Heart left ventricle (tissue), 16 donors: ENCODE measurements around the gene ZNF25. TPM values are rescaled to one million over a fixed set of nuclear protein-coding genes. Genes with fewer than 3 reads are reported as not detected.

Experiments
- ATAC-seq, 4 donors: fragments of 200-7000 bp; cut with Tn5 transposase; one replicate each; pipeline ENCODE4 v1.9.1; 2020 to 2022; ENCODE audit warnings: moderate library complexity in 4 of 4, mild to moderate bottlenecking in 3 of 4, moderate number of reproducible peaks in 1 of 4
- DNase-seq, 5 donors: peaks; one replicate each; pipeline ENCODE4 v3.0.0-alpha.2; 2020
- H3K27ac ChIP-seq, 12 donors: fragments of 200-600 bp; sonication (generic) in 4 of 12; one replicate each; pipeline versions ENCODE4 v1.5.0 to v1.8.0; 2016 to 2022; ENCODE audit warnings: mild to moderate bottlenecking in 2 of 12
- H3K27me3 ChIP-seq, 9 donors: fragments of 200-600 bp; sonication (generic) in 2 of 9; one replicate each; pipeline versions ENCODE4 v1.5.1 to v1.8.0; 2016 to 2022; ENCODE audit warnings: mild to moderate bottlenecking in 3 of 9
- H3K36me3 ChIP-seq, 9 donors: fragments of 200-600 bp; sonication (generic) in 2 of 9; one replicate each; pipeline versions ENCODE4 v1.5.0 to v1.8.0; 2018 to 2022; ENCODE audit warnings: mild to moderate bottlenecking in 2 of 9
- H3K4me1 ChIP-seq, 12 donors: fragments of 200-600 bp; sonication (generic) in 4 of 12; one replicate each; pipeline versions ENCODE4 v1.5.0 to v1.8.0; 2016 to 2022; ENCODE audit warnings: mild to moderate bottlenecking in 3 of 12
- H3K4me3 ChIP-seq, 12 donors: fragments of 200-600 bp; sonication (generic) in 4 of 12; one replicate each; pipeline versions ENCODE4 v1.5.0 to v1.8.0; 2017 to 2022; ENCODE audit warnings: mild to moderate bottlenecking in 9 of 12, moderate library complexity in 4 of 12
- H3K9me3 ChIP-seq, 12 donors: fragments of 200-600 bp; sonication (generic) in 4 of 12; one replicate each; pipeline versions ENCODE4 v1.5.0 to v1.8.0; 2016 to 2022; ENCODE audit warnings: mild to moderate bottlenecking in 1 of 12
- POLR2A ChIP-seq, 2 donors: fragments of 450-650 bp; IDR thresholded peaks; one replicate each; pipeline ENCODE4 v1.6.1; 2017; ENCODE audit warnings: antibody characterized with exemption in 2 of 2, mild to moderate bottlenecking in 2 of 2, moderate library complexity in 2 of 2
- WGBS, 4 donors: extraction: QIAGEN DNeasy Blood & Tissue Kit in 2 of 4; methylation state at CpG; one replicate each; pipeline versions ENCODE4 v1.1.5 to v1.1.7; 2013 to 2018; 5-methylcytosine and 5-hydroxymethylcytosine counted together
- intact Hi-C, 10 donors: fragments of 100-400 bp; cut with DNase I; formaldehyde crosslinking; loops; one replicate each; pipeline versions ENCODE4 v1.11.1 to v1.14.2; 2022
- polyA plus RNA-seq, 2 donors: library from polyadenylated mRNA; stranded (reverse); fragments of 200-250 nt; gene quantifications; one replicate each; pipeline ENCODE4 v1.2.3, GENCODE V29; 2013
- total RNA-seq, 9 donors: library from RNA; depleted of rRNA in 2 of 9; stranded (reverse); fragments of >200 nt in 2 of 9; fragmentation: NEBNext Ultra II Directional in 3 of 9; extraction: Animal tissue kit (Norgen Biotek cat#: 25700) in 3 of 9; gene quantifications; one replicate each; pipeline versions ENCODE4 v1.1.0 to v1.2.4, GENCODE V29; 2016 to 2023
- TF ChIP-seq, protein P1 (sequence below), 12 donors: fragments of 200-600 bp; sonication (generic) in 4 of 12; IDR thresholded peaks; one replicate each; pipeline versions ENCODE4 v1.5.0 to v1.8.0; 2018 to 2022; ENCODE audit warnings: antibody characterized with exemption in 12 of 12, mild to moderate bottlenecking in 5 of 12
- donor health status: ischemic (EF 13 %, LVEDD 7.1; RV severe dilation, severe dysfunction).
- donor health status: healthy with polysubstance abuse.
- donor health status: DM: no; HTN: yes; CAD: no.
- donor health status: DM: no; HTN: no; CAD: no.
- donor health status: ischemic (EF 25% LVEDD 6.9; RV normal size, moderate dysfunction).
- donor health status: ischemic (EF 25% LVEDD 5.7; RV mildly dilated, moderate dysfunction).
- donor health status: healthy.
- donor health status: DM: yes; HTN: yes; CAD: no.
- donor health status: ischemic (EF 35%, LVEDD 5.7; RV mildly dilated, moderate dysfunction).
- donor health status: nonischemic (EF 11% LVEDD 7.7; RV severe dilation, severe dysfunction).
- donor health status: DM: yes; HTN: yes; CAD: no.
- donor health status: PGD.
- donor health status: ischemic (EF 29% LVEDD 5.4; RV normal size, mild dysfunction).
- donor health status: nonischemic (EF 23%, LVEDD 6.1; RV moderate dilation, normal function).

Gene ZNF25
- total and polyA plus RNA-seq, 11 donors = 3.8 to 20.2 (median 15.5) TPM

DNA sequence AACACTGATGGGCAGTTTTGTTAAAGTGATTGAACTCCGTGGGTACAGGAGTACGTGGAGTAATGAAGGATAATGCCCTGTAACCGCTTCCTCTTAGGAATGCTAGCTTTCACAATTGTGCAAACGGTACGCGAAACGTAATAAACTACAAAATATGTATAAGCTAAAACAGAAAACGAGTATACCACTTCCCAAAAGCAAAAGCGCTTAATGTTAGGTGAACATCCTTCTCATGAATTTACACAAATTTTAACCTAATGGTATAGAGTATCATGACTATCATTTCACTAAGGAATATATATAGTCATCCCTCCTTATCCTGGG lies 395 bp upstream of the ZNF25 start:
- Histone ChIP-seq H3K4me1 (peaks cover 0 to 17% (median 11%) of the 10 kb centered on the region in 12 donors), H3K4me3 (peak overlapping the region; percentile 79 to 99 (median 90)), H3K9me3 (peaks cover 0 to 9% (median 0%) of the 10 kb centered on the region in 12 donors), H3K27ac (peak overlapping the region in 9 of 12 donors; percentile 94 to 100 (median 99)), H3K27me3 (no peaks in the 10 kb centered on the region), H3K36me3 (no peaks in the 10 kb centered on the region)
- intact Hi-C loops = loop anchor here in 9 of 10 donors (1.0 to 10.0 kb wide), 12 partner anchors 33 to 388 kb away; partner anchors contain the start of genes ZNF37A (in 8 of the 9), ZNF33A (in 6 of the 9) and ZNF248 (in 5 of the 9)
- ATAC-seq (no peak), DNase-seq (no peak)
- no peak for TF ChIP-seq POLR2A (IDR thresholded peaks at IDR 0.05)
- TF ChIP-seq, protein P1, sequence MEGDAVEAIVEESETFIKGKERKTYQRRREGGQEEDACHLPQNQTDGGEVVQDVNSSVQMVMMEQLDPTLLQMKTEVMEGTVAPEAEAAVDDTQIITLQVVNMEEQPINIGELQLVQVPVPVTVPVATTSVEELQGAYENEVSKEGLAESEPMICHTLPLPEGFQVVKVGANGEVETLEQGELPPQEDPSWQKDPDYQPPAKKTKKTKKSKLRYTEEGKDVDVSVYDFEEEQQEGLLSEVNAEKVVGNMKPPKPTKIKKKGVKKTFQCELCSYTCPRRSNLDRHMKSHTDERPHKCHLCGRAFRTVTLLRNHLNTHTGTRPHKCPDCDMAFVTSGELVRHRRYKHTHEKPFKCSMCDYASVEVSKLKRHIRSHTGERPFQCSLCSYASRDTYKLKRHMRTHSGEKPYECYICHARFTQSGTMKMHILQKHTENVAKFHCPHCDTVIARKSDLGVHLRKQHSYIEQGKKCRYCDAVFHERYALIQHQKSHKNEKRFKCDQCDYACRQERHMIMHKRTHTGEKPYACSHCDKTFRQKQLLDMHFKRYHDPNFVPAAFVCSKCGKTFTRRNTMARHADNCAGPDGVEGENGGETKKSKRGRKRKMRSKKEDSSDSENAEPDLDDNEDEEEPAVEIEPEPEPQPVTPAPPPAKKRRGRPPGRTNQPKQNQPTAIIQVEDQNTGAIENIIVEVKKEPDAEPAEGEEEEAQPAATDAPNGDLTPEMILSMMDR (IDR thresholded peaks at IDR 0.05) = no peak
- WGBS, 4 donors = 9 to 24% (median 20%) methylated on average over 9 of the region's 9 CpGs

DNA sequence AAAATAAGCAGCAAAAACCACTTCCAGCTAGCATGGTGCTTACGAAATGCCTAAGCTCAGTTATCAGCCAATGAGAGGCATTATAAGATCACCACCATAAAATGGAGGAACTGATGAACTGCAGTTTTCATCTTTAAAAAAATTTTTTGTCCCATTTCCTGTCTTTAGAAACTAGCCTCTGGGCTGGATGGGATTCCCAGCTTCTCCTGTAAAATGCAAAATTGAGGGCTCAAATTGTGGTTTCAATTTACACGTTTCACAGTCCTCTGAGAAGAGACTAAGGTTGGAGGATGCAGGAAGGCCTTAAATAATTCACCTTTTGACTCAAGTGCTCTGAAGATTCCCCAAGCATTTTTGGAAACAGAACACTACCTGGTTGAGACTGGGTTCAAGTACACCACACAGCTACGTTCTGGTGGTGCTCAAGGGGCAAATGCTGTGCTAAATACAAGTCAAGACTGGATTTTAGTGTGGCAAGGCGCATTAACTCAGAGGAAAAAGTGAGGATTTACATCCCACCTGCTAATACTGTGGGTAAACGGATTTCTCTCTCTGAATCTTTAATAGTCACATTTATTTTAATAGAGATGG lies 951 bp downstream of the ZNF25 start:
- 23 to 34% (median 26%) methylated on average over 5 of the region's 5 CpGs for WGBS, 4 donors
- H3K4me1 ChIP-seq = peaks cover 0 to 17% (median 11%) of the 10 kb centered on the region in 12 donors
- H3K4me3 ChIP-seq = peak overlapping the region; percentile 79 to 99 (median 90)
- peak overlapping the region; percentile 94 to 100 (median 98) for H3K27ac ChIP-seq
- intact Hi-C loops = loop anchor here in 6 of 10 donors (5.0 to 10.0 kb wide), 6 partner anchors 117 to 389 kb away; partner anchors contain the start of genes ZNF37A (in 5 of the 6) and ZNF248 (in 3 of the 6)
- DNase-seq = no peak
- no peak for ATAC-seq
- no peak for TF ChIP-seq POLR2A (IDR thresholded peaks at IDR 0.05)
- TF ChIP-seq, protein P1 (IDR thresholded peaks at IDR 0.05) = no peak
- H3K27me3 ChIP-seq = no peaks in the 10 kb centered on the region
- H3K36me3 ChIP-seq = peaks cover 0 to 8% (median 7%) of the 10 kb centered on the region in 9 donors
- H3K9me3 ChIP-seq = peaks cover 0 to 9% (median 0%) of the 10 kb centered on the region in 12 donors

DNA sequence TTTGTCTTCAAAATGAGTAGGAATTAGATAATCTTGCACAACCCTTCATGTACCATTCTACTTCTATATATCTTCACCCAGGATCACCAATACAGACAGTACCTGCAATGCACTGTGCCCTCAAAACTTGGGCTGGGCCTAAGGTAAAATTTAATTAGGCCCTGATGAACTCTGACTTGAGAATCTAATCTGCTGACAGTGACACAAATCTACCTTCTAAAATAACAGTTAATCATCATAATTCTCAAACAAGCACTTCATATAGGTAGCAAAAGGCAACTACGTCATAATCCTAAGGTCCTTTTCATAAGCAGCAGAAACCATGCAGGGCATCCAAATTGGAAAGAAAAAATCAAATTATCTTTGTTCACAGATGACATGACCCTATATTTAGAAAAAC lies 4.1 kb downstream of the ZNF25 start:
- TF ChIP-seq, protein P1 (IDR thresholded peaks at IDR 0.05) = no peak
- DNase-seq (no peak), ATAC-seq (no peak)
- 99 to 100% (median 100%) methylated on average over 1 of the region's 1 CpG for WGBS, 4 donors
- intact Hi-C loops = loop anchor here in 7 of 10 donors (5.0 to 10.0 kb wide), 5 partner anchors 115 to 392 kb away; partner anchors contain the start of genes ZNF248 (in 3 of the 7) and ZNF37A (in 3 of the 7)
- no peaks in the 10 kb centered on the region for H3K27me3 ChIP-seq
- peaks cover 0 to 9% (median 0%) of the 10 kb centered on the region in 12 donors for H3K9me3 ChIP-seq
- peaks cover 0 to 17% (median 11%) of the 10 kb centered on the region in 12 donors for H3K4me1 ChIP-seq
- peaks cover 0 to 38% (median 34%) of the 10 kb centered on the region in 9 donors for H3K36me3 ChIP-seq
- no peak overlapping the region for H3K4me3 ChIP-seq
- H3K27ac ChIP-seq = no peak overlapping the region

DNA sequence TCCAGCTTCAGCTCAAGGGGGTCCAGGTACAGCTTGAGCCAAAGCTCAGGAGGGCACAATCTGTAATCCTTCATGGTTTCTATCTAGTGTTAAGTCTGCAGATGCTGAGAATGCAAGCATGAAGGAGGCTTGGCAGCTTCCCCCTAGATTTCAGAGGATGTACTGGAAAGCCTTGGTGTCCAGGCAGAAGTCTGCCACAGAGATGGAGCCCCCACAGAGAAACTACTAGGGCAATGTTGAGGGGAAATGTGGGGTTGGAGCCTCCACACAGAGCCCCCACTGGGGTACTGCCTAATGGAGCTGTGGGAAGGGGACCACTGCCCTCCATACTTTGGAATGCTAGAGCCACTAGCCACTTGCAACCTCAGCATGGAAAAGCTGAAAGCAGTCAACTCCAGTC lies 11.4 kb downstream of the ZNF25 start:
- Histone ChIP-seq H3K4me3 (no peak overlapping the region), H3K4me1 (no peaks in the 10 kb centered on the region), H3K9me3 (peaks cover 0 to 35% (median 4%) of the 10 kb centered on the region in 12 donors), H3K36me3 (peaks cover 0 to 53% (median 29%) of the 10 kb centered on the region in 9 donors), H3K27me3 (no peaks in the 10 kb centered on the region), H3K27ac (no peak overlapping the region)
- ATAC-seq = no peak
- intact Hi-C loops = no loop called here
- TF ChIP-seq POLR2A (IDR thresholded peaks at IDR 0.05) = no peak
- TF ChIP-seq, protein P1 (IDR thresholded peaks at IDR 0.05) = no peak
- no peak for DNase-seq
